BE2C (cell line): Measurements from ENCODE around the gene INTS4.

Experiments
- DNase-seq: peaks from one replicate; pipeline ENCODE4 v3.0.0-alpha.2; 2020
- H3K27me3 ChIP-seq: fragments of 250-450 bp; sonication (Bioruptor Pico); 2 replicates; pipeline ENCODE4 v1.5.1; 2020; ENCODE audit warnings: mild to moderate bottlenecking
- H3K36me3 ChIP-seq: fragments of 250-450 bp; sonication (Bioruptor Pico); 2 replicates; pipeline ENCODE4 v1.5.1; 2020; ENCODE audit warnings: mild to moderate bottlenecking
- H3K4me1 ChIP-seq: fragments of 250-450 bp; sonication (Bioruptor Pico); 2 replicates; pipeline ENCODE4 v1.5.1; 2020
- H3K4me3 ChIP-seq: 2 replicates; pipeline ENCODE4 v1.5.1; 2011; ENCODE audit warnings: low read depth, low read length
- H3K9me3 ChIP-seq: fragments of 250-450 bp; sonication (Bioruptor Pico); 2 replicates; pipeline ENCODE4 v1.5.1; 2020
- CTCF ChIP-seq: IDR thresholded peaks from 2 replicates; pipeline ENCODE4 v1.5.1; 2012; ENCODE audit warnings: mild to moderate bottlenecking, low read depth, low read length

The INTS4 gene

DNA sequence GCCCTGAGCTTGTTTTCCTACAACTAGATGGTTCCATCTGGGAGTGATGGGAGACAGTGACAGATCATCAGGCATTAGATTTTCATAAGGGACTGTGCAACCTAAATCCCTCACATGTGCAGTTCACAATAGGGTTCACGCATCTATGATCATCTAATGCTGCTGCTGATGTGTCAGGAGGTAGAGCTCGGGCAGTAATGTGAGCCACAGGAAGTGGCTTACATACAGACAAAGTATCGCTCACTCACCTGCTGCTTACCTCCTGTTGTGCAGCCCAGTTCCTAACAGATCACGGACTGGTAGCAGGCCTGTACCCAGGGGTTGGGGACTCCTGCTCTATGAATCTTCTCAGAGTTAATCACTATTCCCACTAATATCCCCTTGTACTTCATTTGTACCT is 161.2 kb downstream of the INTS4 start:
- H3K4me3 ChIP-seq, result no peak overlapping the region
- H3K36me3 ChIP-seq, result no peaks in the 10 kb centered on the region
- H3K27me3 ChIP-seq, result no peaks in the 10 kb centered on the region
- no peaks in the 10 kb centered on the region for H3K4me1 ChIP-seq
- no peak for DNase-seq
- no peaks in the 10 kb centered on the region for H3K9me3 ChIP-seq
- no peak for TF ChIP-seq CTCF

DNA sequence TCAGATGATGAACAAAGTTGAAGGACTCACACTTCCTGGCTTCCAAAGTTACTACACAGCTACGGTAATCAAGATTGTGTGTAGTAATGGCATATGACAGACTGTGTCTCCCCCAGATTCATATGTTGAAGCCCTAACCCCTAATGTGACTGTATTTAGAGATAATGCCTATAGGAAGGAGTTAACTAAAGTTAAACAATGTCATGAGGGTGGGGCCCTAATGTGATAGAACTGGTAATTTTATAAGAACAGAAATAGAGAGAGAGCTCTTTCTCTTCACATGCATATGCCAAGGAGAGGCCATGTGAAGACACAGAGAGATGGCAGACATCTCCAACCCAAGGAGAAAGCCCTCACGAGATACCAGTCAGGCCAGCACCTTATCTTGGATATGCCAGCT is 165.5 kb downstream of the INTS4 start:
- no peaks in the 10 kb centered on the region for H3K9me3 ChIP-seq
- H3K27me3 ChIP-seq, result no peaks in the 10 kb centered on the region
- H3K4me1 ChIP-seq, result no peaks in the 10 kb centered on the region
- H3K4me3 ChIP-seq, result no peak overlapping the region
- no peak for TF ChIP-seq CTCF
- no peaks in the 10 kb centered on the region for H3K36me3 ChIP-seq
- no peak for DNase-seq
